ENCODE measurements around the gene NGFR. TPM values are rescaled to one million over a fixed set of nuclear protein-coding genes. Genes with fewer than 3 reads are reported as not detected.

NGFR gene
- total and polyA plus RNA-seq, 3 experiments from 2014 or later: 0.07 to 0.37 (median 0.15) TPM

DNA sequence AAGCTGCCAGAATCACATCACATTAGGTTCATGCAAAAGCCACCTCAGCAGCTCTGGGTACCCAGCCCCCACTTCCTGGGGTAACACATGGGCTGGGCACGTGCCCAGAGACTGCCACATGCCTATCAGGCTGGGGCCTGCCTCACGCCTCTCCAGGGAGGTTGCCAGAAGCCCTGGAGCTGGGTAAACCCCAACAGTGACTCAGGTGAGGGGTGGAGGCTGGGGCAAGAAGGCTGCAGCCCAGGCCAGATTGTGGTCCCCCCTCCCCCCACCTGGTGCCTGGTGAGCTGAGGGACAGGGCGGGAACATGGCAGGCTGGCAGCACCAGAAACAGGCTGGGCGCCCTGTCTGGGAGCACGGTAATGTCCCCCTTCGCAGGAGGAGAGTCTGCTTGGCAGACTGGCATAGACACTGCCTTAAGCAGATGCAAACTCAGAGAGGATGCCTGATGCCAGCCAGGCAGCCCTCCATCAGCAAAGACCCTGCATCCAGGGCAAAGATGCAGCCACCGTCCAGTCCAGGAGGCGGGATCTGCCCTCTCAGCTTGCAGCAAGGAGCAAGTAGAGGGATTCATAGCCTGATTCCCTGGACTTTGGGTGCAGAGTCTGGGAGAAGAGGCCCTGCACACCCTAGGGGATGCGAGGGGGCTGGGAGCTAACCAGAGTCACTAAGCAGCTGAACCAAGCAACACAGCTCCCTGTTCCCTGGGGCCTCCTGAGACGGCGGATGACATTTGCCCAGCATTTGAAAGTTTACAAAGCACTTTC, 28.8 kb downstream of the NGFR start:
- Histone ChIP-seq H3K36me3 (ENCODE audit: insufficient read depth, low read length) (no peaks in the 10 kb centered on the region), H3K27me3 (ENCODE audit: insufficient read depth, low read length, poor library complexity, severe bottlenecking) (no peaks in the 10 kb centered on the region), H3K9me3 (ENCODE audit: low read length) (no peaks in the 10 kb centered on the region), H3K4me1 (ENCODE audit: insufficient read depth, low read length) (peaks cover 4% of the 10 kb centered on the region), H3K27ac (ENCODE audit: low read depth, low read length) (no peak overlapping the region), H3K4me3 (ENCODE audit: low read length) (no peak overlapping the region)
- peak; percentile 21 to 70 (median 31) for DNase-seq
- H3K36me3 Mint-ChIP-seq: no peaks in the 10 kb centered on the region
- CTCF ChIA-PET: no interaction called here
- H3K4me3 Mint-ChIP-seq: peak overlapping the region in 1 of 7 donors; percentile 18
- H3K4me1 Mint-ChIP-seq: peaks cover 4 to 8% (median 4%) of the 10 kb centered on the region in 3 donors
- H3K27me3 Mint-ChIP-seq: peaks cover 5 to 16% of the 10 kb centered on the region in 2 donors
- H3K27ac Mint-ChIP-seq: peak overlapping the region in 2 of 8 donors; percentile 38 to 83
- POLR2A ChIA-PET: no interaction called here
- H3K9me3 Mint-ChIP-seq: no peaks in the 10 kb centered on the region

DNA sequence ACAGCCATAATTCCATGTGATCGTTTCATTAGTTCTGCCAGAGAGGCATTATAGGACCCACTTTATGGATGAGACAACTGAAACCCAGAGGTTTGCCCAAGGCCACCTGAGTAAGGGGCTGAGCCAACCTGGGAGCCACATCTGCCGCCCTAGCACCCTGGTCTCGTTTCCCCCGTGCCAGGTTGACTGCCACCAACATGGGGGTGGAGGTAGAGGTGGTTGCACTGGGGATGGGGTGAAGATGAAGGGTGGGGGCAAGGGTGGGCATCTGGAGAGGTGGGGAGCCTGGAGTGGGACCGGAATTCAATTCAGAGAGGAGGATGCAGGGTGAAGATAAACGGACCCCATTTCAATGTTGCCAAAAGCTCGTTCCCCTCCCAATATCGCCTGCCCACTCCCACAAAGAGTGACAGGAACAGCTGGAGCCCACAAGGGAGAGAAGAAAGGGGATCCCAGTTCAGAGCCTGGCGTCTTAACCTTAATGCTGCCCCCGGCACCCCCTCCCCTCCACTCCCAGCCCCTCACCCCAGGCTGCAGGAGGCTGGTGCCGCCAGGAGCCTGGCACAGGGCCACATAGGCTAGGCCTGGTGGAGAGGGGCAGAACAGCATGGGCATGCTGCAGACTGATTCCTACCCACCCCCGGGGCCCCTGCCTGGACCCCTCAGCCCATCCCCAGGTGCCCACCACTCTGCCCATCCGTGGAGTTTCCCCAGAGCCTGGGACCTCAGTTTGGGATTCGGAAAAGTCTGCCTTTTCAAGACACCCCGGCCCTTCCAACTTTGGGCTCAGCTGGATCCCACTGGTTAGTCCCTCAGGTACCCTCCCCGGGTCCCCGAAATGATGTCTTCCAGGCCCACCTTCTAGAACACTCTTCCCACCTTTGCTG, 29.6 kb downstream of the NGFR start:
- Mint-ChIP-seq H3K9me3 (no peaks in the 10 kb centered on the region), H3K4me1 (peaks cover 4 to 8% (median 4%) of the 10 kb centered on the region in 3 donors), H3K27me3 (peaks cover 5 to 21% of the 10 kb centered on the region in 2 donors), H3K4me3 (no peak overlapping the region), H3K27ac (no peak overlapping the region), H3K36me3 (no peaks in the 10 kb centered on the region)
- Histone ChIP-seq H3K9me3 (ENCODE audit: low read length) (no peaks in the 10 kb centered on the region), H3K36me3 (ENCODE audit: insufficient read depth, low read length) (no peaks in the 10 kb centered on the region), H3K27me3 (ENCODE audit: insufficient read depth, low read length, poor library complexity, severe bottlenecking) (no peaks in the 10 kb centered on the region), H3K27ac (ENCODE audit: low read depth, low read length) (no peak overlapping the region), H3K4me3 (ENCODE audit: low read length) (no peak overlapping the region), H3K4me1 (ENCODE audit: insufficient read depth, low read length) (peaks cover 4% of the 10 kb centered on the region)
- no peak for DNase-seq
- CTCF ChIA-PET: no interaction called here
- POLR2A ChIA-PET: no interaction called here

DNA sequence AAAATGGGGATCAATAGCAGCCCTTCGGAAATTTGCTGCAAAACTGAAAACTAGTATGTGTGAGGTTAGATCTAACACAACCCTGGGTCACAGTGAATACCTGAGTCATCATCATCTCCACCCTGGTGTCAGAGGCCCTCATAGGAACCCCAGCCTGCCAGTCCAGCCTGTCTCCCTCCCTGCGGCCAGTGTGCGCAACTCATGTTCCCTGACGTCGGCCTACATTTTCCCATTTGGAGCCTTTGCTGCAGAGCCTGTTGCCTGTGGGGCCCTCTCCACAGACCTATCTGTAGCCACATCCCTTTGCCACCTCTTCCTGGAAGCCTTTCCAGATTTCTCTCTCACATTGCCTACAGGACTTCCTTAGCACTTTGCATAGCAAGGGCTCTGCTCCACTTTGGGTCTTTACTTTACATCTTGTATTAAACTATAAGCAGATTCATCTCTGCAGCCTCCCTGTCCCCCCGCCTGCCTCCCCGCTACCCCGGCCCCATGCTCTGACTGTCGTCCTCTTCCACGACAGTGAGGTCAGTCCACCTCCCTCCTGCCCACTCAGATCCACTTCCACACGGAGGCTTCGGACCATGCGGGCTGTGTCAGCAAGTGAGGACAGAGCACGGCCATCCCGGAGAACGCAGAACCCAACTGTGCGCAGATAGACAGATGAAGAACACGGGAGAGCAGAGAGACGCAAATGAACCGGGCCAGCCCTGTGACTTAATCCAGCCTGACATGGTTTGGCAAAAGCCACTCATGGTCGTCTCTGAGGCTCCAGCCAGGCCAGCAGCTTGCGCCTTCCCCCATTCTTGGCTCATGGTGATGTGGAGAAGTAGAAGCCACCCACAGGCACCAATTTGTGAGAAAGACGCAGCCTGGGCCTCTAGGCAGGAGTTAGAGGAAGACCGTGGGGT, 31.0 kb downstream of the NGFR start:
- H3K4me1 Mint-ChIP-seq: peaks cover 4 to 8% (median 4%) of the 10 kb centered on the region in 3 donors
- H3K4me1 ChIP-seq (ENCODE audit: insufficient read depth, low read length): peaks cover 4% of the 10 kb centered on the region
- H3K36me3 ChIP-seq (ENCODE audit: insufficient read depth, low read length): no peaks in the 10 kb centered on the region
- H3K9me3 Mint-ChIP-seq: no peaks in the 10 kb centered on the region
- POLR2A ChIA-PET: interaction anchor here (0.6 kb wide), 1 partner anchor 325 kb away, joined by 3 read pairs; no protein-coding TSS in a partner anchor
- CTCF ChIA-PET: no interaction called here
- H3K4me3 Mint-ChIP-seq: no peak overlapping the region
- H3K4me3 ChIP-seq (ENCODE audit: low read length): no peak overlapping the region
- H3K9me3 ChIP-seq (ENCODE audit: low read length): no peaks in the 10 kb centered on the region
- H3K27me3 ChIP-seq (ENCODE audit: insufficient read depth, low read length, poor library complexity, severe bottlenecking): no peaks in the 10 kb centered on the region
- no peaks in the 10 kb centered on the region for H3K36me3 Mint-ChIP-seq
- DNase-seq: no peak
- no peak overlapping the region for H3K27ac ChIP-seq (ENCODE audit: low read depth, low read length)
- peaks cover 5 to 22% of the 10 kb centered on the region in 2 donors for H3K27me3 Mint-ChIP-seq
- H3K27ac Mint-ChIP-seq: peak overlapping the region in 1 of 8 donors; percentile 84

DNA sequence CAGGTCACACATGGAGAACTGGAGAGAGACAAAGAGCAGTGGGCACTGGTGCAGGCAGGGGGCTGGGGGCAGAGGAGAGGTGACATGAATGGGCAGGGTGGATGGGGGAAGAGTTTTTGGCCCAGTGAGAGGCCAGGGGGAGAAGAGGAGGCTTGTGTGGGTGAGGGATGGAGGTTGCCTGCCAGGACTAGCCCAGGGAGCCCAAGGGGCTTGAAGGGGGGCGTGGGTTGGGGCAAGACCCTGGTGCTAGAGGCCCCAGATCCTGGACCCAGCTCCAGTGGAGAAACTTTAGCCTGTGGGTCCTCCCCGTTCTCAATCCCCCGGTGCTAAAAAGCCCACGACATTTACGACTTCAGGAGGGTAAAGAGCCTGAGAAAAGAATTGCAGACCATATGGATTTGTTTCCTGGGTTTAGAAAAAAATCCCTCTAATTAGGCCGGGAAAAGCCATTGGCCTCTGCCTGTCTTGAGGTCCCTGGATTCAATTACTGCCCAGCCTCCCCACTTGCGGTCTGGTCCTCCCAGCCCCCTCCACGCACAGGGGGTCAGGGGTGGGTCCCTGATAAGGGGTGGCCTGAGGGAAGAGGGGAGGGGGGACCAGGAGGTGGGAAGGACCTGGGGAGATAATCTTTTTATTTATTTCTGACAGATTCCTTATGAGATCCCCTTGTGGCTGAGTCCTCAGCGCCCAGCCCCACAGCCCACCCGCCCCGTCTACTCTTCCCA, 33.0 kb downstream of the NGFR start:
- no peak overlapping the region for H3K27ac Mint-ChIP-seq
- no peaks in the 10 kb centered on the region for H3K9me3 Mint-ChIP-seq
- H3K4me3 ChIP-seq (ENCODE audit: low read length): no peak overlapping the region
- no peaks in the 10 kb centered on the region for H3K27me3 ChIP-seq (ENCODE audit: insufficient read depth, low read length, poor library complexity, severe bottlenecking)
- H3K27ac ChIP-seq (ENCODE audit: low read depth, low read length): no peak overlapping the region
- ChIA-PET CTCF (no interaction called here), POLR2A (no interaction called here)
- H3K4me1 Mint-ChIP-seq: peaks cover 4 to 8% (median 4%) of the 10 kb centered on the region in 3 donors
- peaks cover 6 to 34% of the 10 kb centered on the region in 2 donors for H3K27me3 Mint-ChIP-seq
- DNase-seq: no peak
- no peaks in the 10 kb centered on the region for H3K36me3 ChIP-seq (ENCODE audit: insufficient read depth, low read length)
- no peaks in the 10 kb centered on the region for H3K9me3 ChIP-seq (ENCODE audit: low read length)
- H3K4me1 ChIP-seq (ENCODE audit: insufficient read depth, low read length): peaks cover 4% of the 10 kb centered on the region
- no peak overlapping the region for H3K4me3 Mint-ChIP-seq
- no peaks in the 10 kb centered on the region for H3K36me3 Mint-ChIP-seq

DNA sequence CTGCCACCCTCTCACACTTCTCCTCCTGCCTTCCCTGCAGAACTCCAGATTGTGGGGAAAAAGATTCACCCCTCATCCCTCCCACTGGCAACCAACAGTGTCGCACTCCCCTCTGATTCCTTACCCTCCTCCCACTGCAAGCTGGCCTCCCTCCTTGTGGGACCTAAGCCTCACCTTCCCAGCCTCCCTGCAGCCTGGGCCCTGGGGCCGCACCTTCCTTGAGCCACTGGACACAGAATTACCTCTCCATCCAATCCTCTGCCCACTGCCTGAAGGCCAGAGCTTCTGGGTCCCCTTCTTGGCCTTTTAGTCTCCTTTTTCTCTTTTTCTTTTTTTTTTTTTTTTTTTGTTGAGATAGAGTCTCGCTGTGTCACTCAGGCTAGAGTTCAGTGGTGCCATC, 33.9 kb downstream of the NGFR start:
- Histone ChIP-seq H3K4me1 (ENCODE audit: insufficient read depth, low read length) (no peaks in the 10 kb centered on the region), H3K36me3 (ENCODE audit: insufficient read depth, low read length) (no peaks in the 10 kb centered on the region), H3K27me3 (ENCODE audit: insufficient read depth, low read length, poor library complexity, severe bottlenecking) (no peaks in the 10 kb centered on the region), H3K9me3 (ENCODE audit: low read length) (no peaks in the 10 kb centered on the region), H3K27ac (ENCODE audit: low read depth, low read length) (no peak overlapping the region), H3K4me3 (ENCODE audit: low read length) (no peak overlapping the region)
- H3K4me3 Mint-ChIP-seq: no peak overlapping the region
- H3K4me1 Mint-ChIP-seq: no peaks in the 10 kb centered on the region
- ChIA-PET POLR2A (no interaction called here), CTCF (no interaction called here)
- DNase-seq: no peak
- H3K27ac Mint-ChIP-seq: peak overlapping the region in 1 of 8 donors; percentile 86
- H3K27me3 Mint-ChIP-seq: peaks cover 6 to 42% of the 10 kb centered on the region in 2 donors
- no peaks in the 10 kb centered on the region for H3K36me3 Mint-ChIP-seq
- H3K9me3 Mint-ChIP-seq: no peaks in the 10 kb centered on the region

DNA sequence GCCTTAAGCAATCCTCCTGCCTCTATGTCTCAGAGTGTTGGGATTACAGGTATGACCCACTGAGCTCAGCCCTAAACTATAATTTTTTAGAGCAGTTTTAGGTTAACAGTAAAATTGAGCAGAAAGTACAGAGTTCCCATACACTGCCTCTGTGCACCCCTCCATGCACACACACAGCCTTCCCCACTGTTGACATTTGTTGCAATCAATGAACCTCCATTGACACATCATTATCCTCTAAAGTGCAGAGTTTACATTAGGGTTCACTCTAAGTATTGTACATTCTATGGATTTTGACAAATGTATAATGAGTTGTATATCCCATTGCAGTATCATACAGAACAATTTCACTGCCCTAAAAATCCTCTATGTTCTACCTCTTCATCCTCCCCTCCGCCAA, 35.0 kb downstream of the NGFR start:
- CTCF ChIA-PET: no interaction called here
- Mint-ChIP-seq H3K4me3 (no peak overlapping the region), H3K27ac (no peak overlapping the region), H3K27me3 (peaks cover 7 to 47% of the 10 kb centered on the region in 2 donors), H3K36me3 (no peaks in the 10 kb centered on the region), H3K4me1 (no peaks in the 10 kb centered on the region), H3K9me3 (no peaks in the 10 kb centered on the region)
- Histone ChIP-seq H3K4me3 (ENCODE audit: low read length) (no peak overlapping the region), H3K27ac (ENCODE audit: low read depth, low read length) (no peak overlapping the region), H3K36me3 (ENCODE audit: insufficient read depth, low read length) (no peaks in the 10 kb centered on the region), H3K27me3 (ENCODE audit: insufficient read depth, low read length, poor library complexity, severe bottlenecking) (no peaks in the 10 kb centered on the region), H3K4me1 (ENCODE audit: insufficient read depth, low read length) (no peaks in the 10 kb centered on the region), H3K9me3 (ENCODE audit: low read length) (no peaks in the 10 kb centered on the region)
- POLR2A ChIA-PET: interaction anchor here (0.6 kb wide), 1 partner anchor 350 kb away, joined by 3 read pairs; no protein-coding TSS in a partner anchor
- DNase-seq: no peak

DNA sequence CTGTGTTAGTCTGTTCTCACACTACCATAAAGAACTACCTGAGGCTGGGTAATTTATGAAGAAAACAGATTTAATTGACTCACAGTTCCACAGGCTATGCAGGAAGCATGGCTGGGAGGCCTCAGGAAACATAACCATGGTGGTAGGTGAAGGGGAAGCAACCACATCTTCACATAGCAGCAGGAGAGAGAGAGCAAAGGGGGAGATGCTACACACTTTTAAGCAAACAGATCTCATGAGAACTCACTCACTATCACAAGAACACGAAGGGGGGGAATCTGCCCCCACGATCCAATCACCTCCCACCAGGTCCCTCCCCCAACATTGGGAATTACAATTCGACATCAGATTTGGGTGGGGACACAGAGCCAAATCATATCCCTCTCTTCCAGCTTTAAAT, 48.8 kb downstream of the NGFR start:
- H3K27me3 ChIP-seq (ENCODE audit: insufficient read depth, low read length, poor library complexity, severe bottlenecking): no peaks in the 10 kb centered on the region
- Mint-ChIP-seq H3K4me3 (no peak overlapping the region), H3K27me3 (peaks cover 10 to 32% of the 10 kb centered on the region in 2 donors), H3K36me3 (peaks cover 0 to 6% (median 0%) of the 10 kb centered on the region in 3 donors), H3K9me3 (peaks cover 4 to 20% (median 7%) of the 10 kb centered on the region in 5 donors), H3K4me1 (no peaks in the 10 kb centered on the region), H3K27ac (no peak overlapping the region)
- H3K9me3 ChIP-seq (ENCODE audit: low read length): no peaks in the 10 kb centered on the region
- no peak overlapping the region for H3K27ac ChIP-seq (ENCODE audit: low read depth, low read length)
- ChIA-PET CTCF (interaction anchor here (3.2 kb wide), 1 partner anchor 13 kb away, joined by 19 read pairs; no protein-coding TSS in a partner anchor), POLR2A (no interaction called here)
- no peak overlapping the region for H3K4me3 ChIP-seq (ENCODE audit: low read length)
- no peaks in the 10 kb centered on the region for H3K4me1 ChIP-seq (ENCODE audit: insufficient read depth, low read length)
- DNase-seq: no peak
- no peaks in the 10 kb centered on the region for H3K36me3 ChIP-seq (ENCODE audit: insufficient read depth, low read length)

All from CD8-positive, alpha-beta memory T cell (primary cell).